HG02840 (cell line): ENCODE results near the gene ASCL2.

Experiments
- ATAC-seq: cut with Tn5 transposase; IDR thresholded peaks from one replicate; pipeline ENCODE4 v1.9.1; 2021; ENCODE audit warnings: mild to moderate bottlenecking, moderate library complexity, moderate number of reproducible peaks; ENCODE audit not compliant: unreplicated experiment, low FRiP score

The ASCL2 gene

DNA sequence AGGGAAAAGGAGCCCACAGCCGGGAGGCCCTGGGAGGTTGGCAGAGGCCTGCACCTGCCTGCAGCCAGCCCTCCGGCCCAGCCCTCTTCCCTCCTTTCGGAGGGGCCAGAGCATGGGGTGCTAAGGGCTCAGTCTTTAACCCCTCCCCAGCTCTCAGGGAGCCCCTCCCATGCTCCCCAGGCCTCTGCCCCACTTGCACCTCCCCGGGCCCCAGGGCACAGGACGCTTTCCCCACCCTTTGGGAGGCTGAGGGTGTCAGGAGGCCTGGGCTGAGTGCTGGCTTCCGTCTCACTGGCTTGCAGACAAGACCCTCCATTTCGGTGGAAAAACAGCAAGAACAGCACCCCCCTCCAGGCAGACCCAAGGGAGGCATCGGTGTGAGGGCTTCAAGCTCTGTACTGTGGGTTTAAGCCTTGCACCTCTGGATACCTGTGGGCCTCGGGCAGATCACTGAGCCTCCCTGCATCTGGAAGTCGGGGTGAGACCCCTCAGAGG is 7.3 kb downstream of the ASCL2 start:
- no peak for ATAC-seq

DNA sequence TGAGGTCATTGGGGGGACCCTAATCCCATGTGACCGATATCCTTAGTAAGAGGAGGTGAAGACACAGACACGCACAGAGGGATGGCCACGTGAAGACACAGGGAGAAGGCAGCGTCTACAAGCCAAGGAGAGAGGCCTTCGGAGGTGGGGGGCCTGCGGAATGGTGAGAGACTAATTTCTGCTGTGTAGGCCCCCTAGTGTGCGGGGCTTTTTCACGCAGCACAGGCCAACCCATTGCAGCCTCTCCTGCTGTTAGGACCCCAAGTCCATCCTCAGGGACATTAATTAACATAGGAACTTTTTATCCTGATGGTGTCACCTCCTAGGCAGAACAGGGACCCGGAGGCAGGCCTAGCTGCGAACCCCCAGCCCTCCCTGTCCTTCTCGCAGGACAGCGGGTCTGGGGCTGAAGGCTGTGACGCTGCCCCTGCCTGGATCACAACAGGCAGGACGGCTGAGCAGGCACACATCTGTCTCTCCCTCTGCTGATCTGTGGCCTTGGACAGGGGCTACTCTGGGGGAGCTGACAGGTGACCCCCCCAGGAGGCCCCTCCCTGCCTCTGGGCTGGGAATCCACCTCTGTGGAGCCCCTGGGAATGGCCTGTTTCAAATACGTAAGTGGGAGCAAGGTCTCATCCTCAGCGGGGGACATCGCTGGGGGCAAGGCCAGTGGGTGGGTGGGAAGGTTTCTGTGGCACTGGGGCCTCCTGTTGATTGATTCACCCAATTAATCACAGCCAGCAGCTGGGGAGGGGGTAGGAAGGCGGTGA is 7.9 kb downstream of the ASCL2 start:
- no peak for ATAC-seq

DNA sequence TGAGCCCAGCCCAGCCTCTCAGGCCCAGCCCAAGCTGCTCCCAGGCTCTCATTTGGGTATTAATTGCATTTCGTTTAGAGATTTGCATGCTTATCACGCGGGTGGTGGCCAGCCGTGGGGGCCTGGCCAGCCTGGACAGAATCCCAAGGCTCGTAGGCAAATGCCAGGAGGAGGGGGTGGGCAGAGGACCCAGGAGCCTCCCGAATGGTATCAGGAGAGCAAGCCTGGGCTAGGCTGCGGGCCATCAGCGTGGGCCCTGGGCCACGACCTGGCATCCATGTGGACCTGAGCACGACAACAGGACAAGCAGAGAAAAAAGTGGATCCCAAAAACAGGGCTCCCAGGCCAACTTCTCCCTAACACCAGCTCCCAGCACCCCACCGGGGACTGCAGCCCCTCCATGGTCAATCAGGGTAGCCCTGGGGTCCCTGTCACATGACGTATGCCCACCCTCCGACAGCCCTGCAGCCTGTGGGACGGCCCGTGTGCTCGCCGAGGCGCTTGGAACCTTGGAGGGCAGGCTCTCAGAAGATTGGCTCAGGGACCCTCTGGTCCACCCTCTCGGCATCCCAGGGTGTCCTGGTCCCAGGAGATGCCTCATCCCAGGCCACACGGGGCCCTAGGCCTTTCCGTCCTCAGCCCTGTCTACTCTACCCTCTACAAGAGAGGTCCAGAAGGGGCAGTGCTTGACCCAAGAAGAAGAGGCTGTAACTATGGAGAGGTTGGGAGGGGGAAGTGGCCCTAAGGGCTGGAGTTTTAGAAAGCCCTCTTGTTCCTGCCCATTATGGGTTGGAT is 8.8 kb downstream of the ASCL2 start:
- ATAC-seq, result no peak

DNA sequence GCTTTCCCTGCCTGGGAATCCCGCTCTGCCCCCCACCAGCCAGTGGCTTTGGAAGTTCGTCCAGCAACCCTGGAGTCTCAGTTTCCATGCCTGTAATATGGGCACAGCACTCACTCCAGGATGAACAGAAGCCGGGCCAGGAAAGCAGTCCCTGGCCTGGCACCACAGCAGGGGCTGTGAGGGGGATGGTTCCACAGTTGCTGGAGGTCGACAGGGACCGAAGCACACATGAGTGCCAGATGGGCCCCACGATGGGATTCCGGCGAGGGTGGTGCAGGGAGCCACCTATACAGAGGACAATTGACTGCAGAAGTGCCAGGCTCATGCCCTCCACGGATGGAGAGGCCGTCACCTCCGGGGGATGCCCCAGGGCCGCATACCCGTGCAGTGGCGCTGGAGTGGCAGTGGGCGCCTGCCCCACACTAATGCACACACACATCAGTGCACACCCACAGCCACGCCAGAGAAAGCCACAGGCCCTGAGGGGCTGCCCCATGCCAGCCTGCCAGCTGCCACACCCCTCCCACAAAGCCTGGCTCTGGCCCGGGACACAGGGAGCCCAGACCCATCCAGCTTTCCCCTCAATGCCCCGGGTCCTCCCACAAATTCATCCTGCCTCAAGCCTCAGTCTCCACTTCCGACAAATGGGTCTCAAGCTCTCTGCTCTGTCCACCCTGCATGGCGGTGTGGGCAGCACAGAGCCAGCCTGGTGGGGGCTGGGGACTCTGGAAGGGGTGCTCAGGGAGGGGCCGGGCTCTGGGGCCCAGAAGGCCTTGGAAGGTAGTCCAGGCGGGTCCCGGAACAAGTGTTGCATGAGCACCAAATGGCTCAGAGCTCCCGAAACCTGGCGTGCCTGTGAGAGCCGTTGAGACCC is 9.7 kb downstream of the ASCL2 start:
- ATAC-seq, result no peak

DNA sequence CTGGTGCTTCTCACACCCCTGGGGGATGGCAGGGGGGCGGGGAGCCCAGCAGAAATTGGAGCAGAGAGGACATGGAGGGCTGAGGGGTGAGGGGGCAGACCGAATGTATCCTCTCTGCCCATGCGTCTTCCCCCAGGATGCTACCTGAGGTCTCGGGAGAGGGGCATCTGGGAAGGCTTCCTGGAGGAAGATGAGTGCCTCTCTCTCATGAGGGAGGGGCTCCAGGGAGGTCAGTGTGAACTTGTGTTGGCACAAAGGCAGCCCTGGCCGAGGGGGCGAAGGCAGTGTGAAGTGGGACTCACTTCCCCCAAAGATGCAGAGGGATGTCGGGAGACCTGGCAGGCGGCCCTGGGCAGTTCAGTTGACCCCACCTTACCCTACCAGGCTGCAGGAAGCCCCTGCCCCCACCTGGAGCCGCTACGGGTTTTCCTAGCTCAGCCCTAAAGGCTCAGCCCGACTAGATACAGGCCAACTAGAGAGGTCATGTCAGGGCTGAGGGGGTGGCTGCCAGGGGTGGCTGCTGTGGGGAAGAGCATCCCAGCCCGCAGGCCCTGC is 10.4 kb downstream of the ASCL2 start:
- ATAC-seq, result no peak

DNA sequence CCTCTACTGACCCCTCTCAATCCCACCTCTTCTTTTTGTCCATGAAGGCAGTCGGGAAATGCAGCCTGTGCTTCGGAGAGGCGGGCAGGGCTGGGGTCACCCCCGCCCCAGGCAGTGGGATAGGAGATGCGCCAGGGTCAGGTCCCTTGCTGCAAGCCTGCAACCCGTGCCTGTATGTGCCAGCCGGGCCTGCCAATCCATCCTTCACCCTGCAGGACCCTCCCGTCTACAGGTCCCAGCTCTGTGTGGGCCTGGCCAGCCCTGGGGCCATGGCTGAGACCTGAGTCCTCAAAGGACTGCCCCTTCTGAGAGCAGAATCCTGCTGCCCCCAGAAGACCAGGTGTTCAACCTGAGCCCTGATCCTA is 10.9 kb downstream of the ASCL2 start:
- ATAC-seq, result no peak

DNA sequence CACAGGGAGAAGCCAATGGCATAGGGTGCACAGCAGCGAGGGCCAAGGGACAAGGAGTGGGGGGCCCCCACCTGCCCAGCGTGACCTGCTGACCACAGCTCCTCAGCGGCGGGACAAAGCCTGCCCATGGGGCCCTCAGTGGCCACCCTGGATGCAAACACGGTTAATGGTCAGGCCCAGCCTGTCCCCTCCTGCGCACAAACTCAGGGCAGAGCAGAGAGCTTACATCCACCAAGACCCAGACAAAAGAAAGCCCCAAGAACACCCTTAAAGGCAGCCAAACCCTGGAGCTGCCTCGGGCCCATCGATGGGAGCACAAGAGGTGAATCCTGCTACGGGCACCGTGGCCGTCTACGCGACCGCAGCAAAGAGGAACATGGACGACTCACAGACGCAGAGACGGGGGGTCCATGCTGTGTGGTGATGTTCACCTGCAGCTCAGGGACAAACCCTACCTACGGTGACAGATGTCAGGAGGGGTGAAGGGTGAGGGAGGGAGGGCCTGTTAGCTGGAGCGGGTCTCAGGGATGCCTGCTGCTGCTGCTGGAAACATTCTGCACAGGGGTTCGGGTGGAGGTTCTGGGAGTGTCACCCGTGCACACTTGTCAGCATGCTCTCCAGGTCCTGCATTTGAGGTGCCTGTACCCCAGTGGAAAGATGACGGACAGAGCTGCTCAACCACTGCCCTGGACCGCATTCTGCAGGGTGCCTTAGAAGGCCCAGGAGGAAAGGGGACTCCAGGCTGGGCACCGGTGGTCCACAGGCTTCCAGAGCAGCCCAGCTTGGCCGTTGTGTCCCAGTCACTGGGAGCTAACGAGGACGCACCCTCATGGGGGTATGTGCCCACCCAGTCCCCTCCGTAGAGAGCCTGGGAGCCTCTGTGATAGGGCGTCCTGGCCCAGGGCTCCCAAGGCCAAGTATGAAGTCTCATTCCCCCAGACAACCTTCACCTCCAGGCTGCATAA is 11.6 kb downstream of the ASCL2 start:
- ATAC-seq, result no peak

DNA sequence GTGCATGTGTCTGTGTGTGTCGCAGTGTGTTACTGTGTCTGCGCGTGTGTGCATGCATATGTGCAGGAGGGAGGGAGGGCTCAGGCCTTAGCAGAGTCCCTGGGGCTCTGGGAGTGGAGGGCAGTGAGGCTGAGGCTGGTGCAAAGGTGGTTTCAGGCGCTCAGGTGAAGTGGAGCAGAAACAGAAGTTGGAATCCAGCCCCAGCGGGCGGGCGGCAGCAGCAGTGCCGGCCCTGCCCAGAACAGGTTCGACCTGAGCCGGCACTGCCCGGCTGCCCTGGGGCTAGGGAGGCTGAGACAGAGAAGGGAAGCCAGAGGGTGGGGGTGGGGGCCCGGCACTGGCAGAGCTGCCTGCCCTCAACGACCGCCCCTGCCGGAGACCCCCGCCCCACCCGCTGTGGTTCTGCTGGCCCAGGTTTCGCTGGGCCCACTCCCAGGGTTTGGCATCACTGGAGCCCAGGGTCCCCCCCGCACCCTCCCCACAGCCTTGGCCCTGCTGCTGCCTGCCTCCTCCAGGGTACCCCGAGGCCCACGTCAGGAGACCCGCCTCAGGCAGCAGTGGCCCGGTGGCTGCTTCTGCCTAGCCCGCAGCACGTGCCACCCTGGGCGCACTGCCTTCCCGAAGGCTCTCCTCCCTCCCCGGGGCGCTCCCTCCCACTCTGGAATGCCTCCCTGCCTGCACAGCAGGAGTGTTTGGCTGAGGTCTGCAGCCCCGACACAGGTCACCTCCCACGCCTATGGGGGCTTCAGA is 13.3 kb downstream of the ASCL2 start:
- ATAC-seq, result no peak

DNA sequence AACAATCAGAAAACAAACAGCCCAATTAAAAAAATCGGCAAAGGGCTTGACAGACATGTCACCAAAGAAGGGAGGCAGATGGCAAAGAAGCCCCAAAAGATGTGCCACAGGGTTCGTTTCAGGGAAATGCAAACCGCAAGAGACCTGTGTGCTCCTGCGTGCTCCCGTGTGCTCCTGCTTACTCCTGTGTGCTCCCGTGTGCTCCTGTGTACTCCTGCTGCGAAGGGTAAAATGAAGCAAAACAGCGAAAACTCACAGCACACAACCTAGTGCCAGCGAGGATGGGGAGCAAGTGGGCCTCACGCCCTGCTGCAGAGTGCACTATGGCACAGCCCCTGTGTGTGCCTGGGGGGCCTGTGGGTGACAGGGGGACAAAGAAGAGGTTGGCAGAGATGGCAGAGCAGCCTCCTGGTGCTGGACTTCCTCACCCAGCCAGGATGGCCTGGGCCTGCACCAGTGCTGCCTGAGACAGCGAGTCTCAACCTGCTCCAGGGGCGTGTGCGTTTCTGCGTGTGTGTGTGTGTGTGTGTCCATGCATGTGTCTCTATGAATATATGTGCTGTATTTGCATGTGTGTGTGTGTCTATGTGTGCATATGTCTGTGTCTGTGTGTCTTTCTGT is 14.0 kb downstream of the ASCL2 start:
- ATAC-seq, result no peak

DNA sequence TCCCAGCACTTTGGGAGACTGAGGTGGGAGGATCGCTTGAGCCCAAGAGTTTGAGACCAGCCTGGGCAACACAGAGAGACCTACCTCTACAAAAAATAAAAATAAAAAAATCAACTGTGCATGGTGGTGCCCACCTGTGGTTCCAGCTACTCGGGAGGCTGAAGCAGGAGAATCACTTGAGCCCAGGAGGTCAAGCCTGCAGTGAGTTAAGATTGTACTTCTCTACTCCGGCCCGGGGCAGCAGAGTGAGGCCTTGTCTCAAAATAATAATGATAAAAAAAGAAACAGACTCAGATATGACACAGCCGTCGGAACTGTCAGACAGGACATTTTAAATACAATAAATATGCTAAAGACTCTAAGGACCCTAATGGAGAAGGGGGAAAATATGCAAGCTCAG is 18.4 kb downstream of the ASCL2 start:
- no peak for ATAC-seq

DNA sequence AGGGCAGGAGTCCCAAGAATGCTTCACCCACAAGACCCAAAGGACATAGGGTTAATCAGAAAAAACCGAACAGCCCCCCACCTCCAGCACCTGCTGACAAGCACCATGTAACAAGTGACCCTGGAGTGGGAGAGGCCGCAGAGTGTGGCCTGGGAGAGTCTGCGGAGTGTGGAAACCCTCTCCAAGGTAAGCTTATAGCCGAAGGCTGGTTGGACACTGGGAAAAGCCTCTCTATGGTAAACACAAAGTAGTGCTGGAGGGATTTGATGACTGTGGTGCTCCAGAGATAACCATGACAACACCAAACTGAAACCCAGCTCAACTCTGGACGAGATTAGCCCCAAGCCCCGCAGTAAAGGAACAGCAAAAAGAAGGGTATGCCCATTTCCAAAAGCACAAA is 19.2 kb downstream of the ASCL2 start:
- no peak for ATAC-seq

DNA sequence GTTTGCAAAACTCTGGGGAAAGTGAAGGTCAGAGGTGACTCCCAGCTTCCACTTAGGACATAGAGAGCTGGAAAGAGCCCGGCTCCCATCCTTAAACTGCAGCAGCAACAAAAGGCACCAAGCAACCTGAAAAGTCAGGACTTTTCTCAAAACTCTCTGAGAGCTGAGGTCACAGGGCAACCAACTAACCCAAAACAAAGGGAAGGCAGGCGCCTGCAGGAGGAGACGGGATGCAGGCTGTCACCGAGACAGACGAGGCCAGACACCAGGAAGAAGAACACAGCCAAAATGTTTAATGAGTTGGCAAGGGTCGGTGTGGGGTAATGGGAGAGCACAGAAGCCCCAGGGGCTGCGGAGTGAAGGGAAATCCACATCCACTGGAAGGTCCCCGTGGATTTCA is 19.9 kb downstream of the ASCL2 start:
- ATAC-seq, result no peak

DNA sequence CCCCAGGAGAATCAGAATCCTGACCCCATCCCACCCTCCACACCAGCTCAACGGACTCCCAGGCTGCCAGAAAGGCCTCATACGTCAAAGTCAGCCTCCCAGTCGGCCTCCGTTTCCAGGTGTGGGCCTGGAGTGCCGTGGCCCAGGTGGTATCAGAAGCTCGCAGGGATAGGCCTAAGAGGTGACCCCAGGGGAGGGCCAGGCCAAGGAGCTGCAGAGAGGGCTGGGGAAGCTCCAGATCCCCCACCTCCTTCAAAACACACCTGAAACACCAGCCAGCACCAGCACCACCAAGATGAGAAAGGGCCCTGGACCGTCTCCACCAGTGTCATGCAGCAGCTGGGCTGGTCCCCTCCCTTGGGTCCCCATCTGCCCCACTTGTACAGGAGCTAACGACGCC is 20.3 kb downstream of the ASCL2 start:
- no peak for ATAC-seq

DNA sequence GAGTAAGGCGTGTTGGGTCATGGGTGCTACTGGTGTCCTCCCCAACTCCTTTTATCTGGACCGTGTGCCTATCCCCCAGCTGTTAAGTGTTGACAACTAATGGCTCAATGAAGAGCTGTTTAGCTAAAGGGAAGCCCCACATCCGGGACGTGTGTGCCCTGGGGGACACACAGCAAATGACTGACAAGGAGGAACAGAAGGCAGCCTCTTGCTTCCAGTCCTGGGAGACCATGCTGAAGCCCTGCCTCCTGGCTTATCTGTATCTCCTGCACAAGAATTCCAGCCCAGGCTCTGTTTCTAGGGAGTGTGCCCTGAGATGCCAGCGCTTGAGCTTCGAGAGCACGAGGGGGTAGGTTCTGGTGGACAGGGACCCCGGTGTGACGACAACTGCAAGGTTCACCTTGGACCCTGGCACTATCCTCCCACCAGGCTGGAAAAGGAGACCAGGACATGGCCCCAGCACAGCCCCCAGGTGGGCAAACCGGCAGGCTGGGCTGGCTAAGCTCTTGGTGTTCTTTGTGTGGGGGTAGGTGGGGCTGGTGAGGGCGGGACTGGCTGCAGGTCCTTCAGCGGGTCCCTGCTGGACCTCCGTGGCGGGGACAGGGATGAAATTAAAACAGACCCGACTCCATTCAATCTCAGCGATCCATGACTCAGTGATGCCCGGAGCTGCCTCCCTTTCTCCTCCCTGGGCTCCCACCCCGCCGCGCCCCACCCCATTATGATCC is 21.0 kb downstream of the ASCL2 start:
- ATAC-seq, result no peak

DNA sequence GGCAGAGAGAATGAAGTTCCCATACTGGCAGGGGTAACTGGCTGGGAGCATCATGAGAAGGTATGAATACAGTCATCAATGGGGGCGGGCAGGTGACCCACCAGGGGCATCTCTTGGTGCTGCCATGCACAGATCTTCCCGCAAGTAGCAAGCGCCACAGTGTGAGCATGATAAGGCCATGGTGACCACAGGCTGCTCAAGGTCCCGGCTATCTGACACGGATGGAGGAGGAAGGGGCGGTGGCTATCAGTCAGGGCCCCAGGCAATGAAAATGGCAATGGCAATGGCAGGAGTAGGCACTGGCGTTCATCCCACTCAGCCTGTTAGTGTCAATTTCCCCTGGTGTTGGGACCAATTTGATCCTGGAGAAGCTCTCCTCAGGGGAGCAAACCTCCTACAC is 21.6 kb downstream of the ASCL2 start:
- ATAC-seq, result no peak

DNA sequence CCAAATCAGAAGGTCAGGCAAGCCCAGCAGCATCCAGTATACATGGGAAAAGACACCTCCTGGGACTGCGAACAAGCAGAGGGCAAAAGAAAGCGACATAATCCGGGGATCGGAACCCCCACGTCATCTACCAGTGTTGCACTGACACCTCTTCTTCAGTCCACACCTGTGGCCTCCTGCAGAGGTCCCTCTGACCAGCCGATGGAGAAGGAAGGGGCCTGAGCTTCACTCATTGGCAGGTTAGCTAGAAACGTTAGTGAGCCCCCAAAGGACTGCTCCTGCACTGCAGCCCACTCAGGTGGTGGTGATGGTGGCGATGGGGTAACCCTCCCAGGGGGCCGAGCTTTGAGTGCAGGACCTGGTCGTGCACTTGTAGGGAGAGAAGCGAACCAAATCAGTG is 22.1 kb downstream of the ASCL2 start:
- no peak for ATAC-seq

DNA sequence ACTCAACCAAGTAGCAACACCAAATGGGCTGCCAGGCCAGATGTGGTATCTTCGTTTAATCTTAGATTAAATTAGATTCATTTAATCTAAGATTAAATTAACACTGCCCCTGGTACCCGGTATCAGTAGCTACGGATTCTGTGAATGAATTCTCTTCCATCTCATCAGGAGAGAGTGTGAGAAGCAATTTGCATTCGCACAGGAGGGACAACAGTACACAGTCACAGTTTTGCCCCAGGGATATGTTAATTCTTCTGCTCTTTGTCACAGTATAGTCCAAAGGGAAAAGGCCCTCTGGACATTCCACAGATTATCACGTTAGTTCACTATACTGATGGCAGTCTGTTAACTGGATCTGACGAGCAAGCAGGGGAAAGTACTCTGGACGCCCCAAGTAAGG is 22.9 kb downstream of the ASCL2 start:
- no peak for ATAC-seq

DNA sequence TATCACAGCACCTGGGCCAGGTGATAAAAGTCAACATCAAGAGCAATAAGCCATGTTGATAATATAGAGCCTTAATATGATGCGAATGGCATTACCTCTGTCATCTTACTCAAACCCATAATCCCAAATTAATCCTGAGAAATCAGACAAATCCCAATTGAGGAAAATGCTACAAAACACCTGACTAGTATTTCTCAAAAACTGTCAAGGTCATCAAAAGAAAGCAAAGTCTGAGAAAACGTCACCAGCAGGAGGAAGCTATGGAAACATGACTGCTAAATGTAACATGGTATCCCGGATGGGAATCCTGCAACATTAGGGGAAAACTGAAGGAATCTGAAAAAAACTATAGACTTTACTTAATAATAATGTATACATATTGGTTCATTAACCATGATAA is 29.6 kb downstream of the ASCL2 start:
- no peak for ATAC-seq
